ENCODE results near the gene TKT.

Gene TKT

DNA sequence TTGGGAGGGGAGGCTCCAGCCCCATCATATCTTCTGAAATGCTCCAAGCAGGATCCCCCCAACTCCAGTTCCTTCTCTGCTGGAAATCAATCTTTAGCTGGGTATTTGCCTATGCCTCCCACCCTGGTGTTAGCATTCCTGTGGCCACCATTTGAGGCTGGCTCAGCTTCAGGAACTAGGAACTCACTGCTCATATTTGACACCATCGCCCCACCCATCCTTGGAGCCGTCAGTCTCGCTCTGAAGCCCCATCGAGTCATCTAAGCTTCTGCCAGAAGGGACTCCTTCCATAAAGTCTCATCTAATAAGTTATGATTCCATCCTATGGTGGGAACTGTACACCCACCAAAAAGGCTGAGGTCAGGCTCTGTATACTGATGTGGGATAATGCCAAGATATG, 68.4 kb downstream of the TKT start:
- no CpG with 5 or more reads among the region's 4 CpGs for WGBS (ENCODE audit: extremely low coverage, insufficient coverage, insufficient read length)
- H3K4me1 ChIP-seq (ENCODE audit: control insufficient read depth in 1 of 2, insufficient read depth in 2 of 2, low read length in 2 of 2) = no peaks in the 10 kb centered on the region

DNA sequence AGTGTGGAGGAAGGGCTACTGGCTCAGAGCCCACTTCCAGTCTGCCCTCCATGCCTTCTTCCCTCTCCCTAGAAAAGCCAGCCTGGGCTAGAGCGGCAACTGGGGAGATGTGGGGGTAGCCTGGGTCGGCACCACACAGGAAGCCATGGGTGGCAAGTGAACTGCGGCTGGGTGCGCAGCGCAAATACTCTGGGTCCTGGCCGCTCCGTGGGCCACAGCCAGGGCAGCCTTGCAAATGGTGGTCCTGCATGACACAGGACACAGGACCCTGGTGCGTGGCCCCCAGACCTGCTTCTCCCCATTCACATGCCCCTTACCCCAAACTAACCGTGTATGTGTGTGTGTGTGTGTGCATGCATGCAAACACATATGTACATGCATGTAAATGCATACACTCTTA, 69.1 kb downstream of the TKT start:
- no peak overlapping the region for H3K4me2 ChIP-seq (ENCODE audit: low read length)

More for the DNA sequence above, 68.4 kb downstream of the TKT start:
- H2BK5ac ChIP-seq (ENCODE audit: low read depth, low read length, poor library complexity) = no peak overlapping the region
- no peak overlapping the region for H3K9ac ChIP-seq (ENCODE audit: low read length)
- H3K27me3 ChIP-seq (ENCODE audit: insufficient read depth, low read length) = no peaks in the 10 kb centered on the region
- H3K14ac ChIP-seq (ENCODE audit: low read length) = no peak overlapping the region
- H3K4me3 ChIP-seq (ENCODE audit: low read depth, low read length) = no peak overlapping the region
- no peak overlapping the region for H3K4me2 ChIP-seq (ENCODE audit: low read length)
- no peak overlapping the region for H4K8ac ChIP-seq (ENCODE audit: low read depth, low read length)
- no peaks in the 10 kb centered on the region for H3K79me1 ChIP-seq (ENCODE audit: low read length)
- H3K79me2 ChIP-seq (ENCODE audit: control insufficient read depth, insufficient read depth, low read length, poor library complexity) = no peaks in the 10 kb centered on the region
- no peak overlapping the region for H2AFZ ChIP-seq (ENCODE audit: insufficient read depth, low read length, poor library complexity)
- no peak overlapping the region for H4K91ac ChIP-seq (ENCODE audit: low read depth, low read length)
- peaks cover 16 to 27% of the 10 kb centered on the region in 2 experiments for H3K36me3 ChIP-seq (ENCODE audit: control insufficient read depth in 1 of 2, insufficient read depth in 2 of 2, low read length in 2 of 2)
- H3K27ac ChIP-seq (ENCODE audit: low read depth, low read length) = no peak overlapping the region
- H2BK120ac ChIP-seq (ENCODE audit: insufficient read depth, low read length, poor library complexity) = no peak overlapping the region
- H4K12ac ChIP-seq (ENCODE audit: low read depth, low read length) = no peak overlapping the region
- H3K9me3 ChIP-seq (ENCODE audit: insufficient read depth, low read depth, low read length) = peaks cover 2% of the 10 kb centered on the region
- no peak overlapping the region for H3K18ac ChIP-seq (ENCODE audit: low read length)
- no peak overlapping the region for H3K4ac ChIP-seq (ENCODE audit: low read depth, low read length)
- H2AK5ac ChIP-seq (ENCODE audit: low read length) = no peak overlapping the region
- H2BK12ac ChIP-seq (ENCODE audit: low read length) = no peak overlapping the region
- H3K23ac ChIP-seq (ENCODE audit: low read length) = no peak overlapping the region
- DNase-seq = no peak

DNA sequence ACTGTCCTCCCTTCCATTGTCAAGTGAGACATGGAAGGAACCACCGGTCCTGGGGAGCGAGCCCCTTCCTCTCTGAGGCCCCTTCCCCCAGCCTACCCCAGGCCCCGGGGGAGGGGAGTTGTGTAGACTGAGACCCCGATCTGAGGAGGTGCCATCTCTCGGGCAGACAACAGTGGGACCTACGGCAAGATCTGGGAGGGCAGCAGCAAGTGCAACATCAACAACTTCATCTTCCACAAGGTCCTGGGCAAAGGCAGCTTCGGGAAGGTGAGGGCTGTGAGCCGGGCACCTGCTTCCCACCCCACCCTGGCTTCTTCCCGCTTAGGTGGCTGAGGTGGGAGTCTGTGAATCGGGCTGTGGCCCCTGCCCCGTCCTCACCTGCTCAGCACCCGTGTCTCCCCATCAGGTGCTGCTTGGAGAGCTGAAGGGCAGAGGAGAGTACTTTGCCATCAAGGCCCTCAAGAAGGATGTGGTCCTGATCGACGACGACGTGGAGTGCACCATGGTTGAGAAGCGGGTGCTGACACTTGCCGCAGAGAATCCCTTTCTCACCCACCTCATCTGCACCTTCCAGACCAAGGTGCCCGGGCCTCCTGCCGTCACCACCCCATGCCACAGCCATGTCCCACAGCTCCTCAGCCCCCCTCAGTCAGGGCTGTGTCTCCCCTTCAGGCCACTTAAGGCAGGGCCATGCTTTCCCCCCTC, 69.9 kb downstream of the TKT start:
- Histone ChIP-seq H4K12ac (ENCODE audit: low read depth, low read length) (no peak overlapping the region), H3K23ac (ENCODE audit: low read length) (no peak overlapping the region), H3K9ac (ENCODE audit: low read length) (no peak overlapping the region), H3K9me3 (ENCODE audit: insufficient read depth, low read depth, low read length) (peaks cover 4% of the 10 kb centered on the region), H3K79me2 (ENCODE audit: control insufficient read depth, insufficient read depth, low read length, poor library complexity) (no peaks in the 10 kb centered on the region), H2BK120ac (ENCODE audit: insufficient read depth, low read length, poor library complexity) (no peak overlapping the region), H3K14ac (ENCODE audit: low read length) (no peak overlapping the region), H3K36me3 (ENCODE audit: control insufficient read depth in 1 of 2, insufficient read depth in 2 of 2, low read length in 2 of 2) (peaks cover 26 to 36% of the 10 kb centered on the region in 2 experiments), H3K18ac (ENCODE audit: low read length) (no peak overlapping the region), H2BK5ac (ENCODE audit: low read depth, low read length, poor library complexity) (no peak overlapping the region), H4K8ac (ENCODE audit: low read depth, low read length) (no peak overlapping the region), H3K79me1 (ENCODE audit: low read length) (no peaks in the 10 kb centered on the region), H4K91ac (ENCODE audit: low read depth, low read length) (no peak overlapping the region), H3K4me1 (ENCODE audit: control insufficient read depth in 1 of 2, insufficient read depth in 2 of 2, low read length in 2 of 2) (no peaks in the 10 kb centered on the region), H3K4me3 (ENCODE audit: low read depth, low read length) (no peak overlapping the region), H3K27me3 (ENCODE audit: insufficient read depth, low read length) (no peaks in the 10 kb centered on the region), H2AK5ac (ENCODE audit: low read length) (no peak overlapping the region), H3K4ac (ENCODE audit: low read depth, low read length) (no peak overlapping the region), H2BK12ac (ENCODE audit: low read length) (no peak overlapping the region), H2AFZ (ENCODE audit: insufficient read depth, low read length, poor library complexity) (no peak overlapping the region), H3K27ac (ENCODE audit: low read depth, low read length) (no peak overlapping the region), H3K4me2 (ENCODE audit: low read length) (no peak overlapping the region)
- no CpG with 5 or more reads among the region's 20 CpGs for WGBS (ENCODE audit: extremely low coverage, insufficient coverage, insufficient read length)
- DNase-seq = no peak

More for the DNA sequence above, 69.1 kb downstream of the TKT start:
- no peak overlapping the region for H2BK120ac ChIP-seq (ENCODE audit: insufficient read depth, low read length, poor library complexity)
- no peak overlapping the region for H3K9ac ChIP-seq (ENCODE audit: low read length)
- no CpG with 5 or more reads among the region's 9 CpGs for WGBS (ENCODE audit: extremely low coverage, insufficient coverage, insufficient read length)
- no peaks in the 10 kb centered on the region for H3K27me3 ChIP-seq (ENCODE audit: insufficient read depth, low read length)
- no peak overlapping the region for H2AK5ac ChIP-seq (ENCODE audit: low read length)
- H2BK12ac ChIP-seq (ENCODE audit: low read length) = no peak overlapping the region
- no peaks in the 10 kb centered on the region for H3K79me2 ChIP-seq (ENCODE audit: control insufficient read depth, insufficient read depth, low read length, poor library complexity)
- H4K8ac ChIP-seq (ENCODE audit: low read depth, low read length) = no peak overlapping the region
- peaks cover 2% of the 10 kb centered on the region for H3K9me3 ChIP-seq (ENCODE audit: insufficient read depth, low read depth, low read length)
- no peak overlapping the region for H2AFZ ChIP-seq (ENCODE audit: insufficient read depth, low read length, poor library complexity)
- peaks cover 19 to 30% of the 10 kb centered on the region in 2 experiments for H3K36me3 ChIP-seq (ENCODE audit: control insufficient read depth in 1 of 2, insufficient read depth in 2 of 2, low read length in 2 of 2)
- no peak overlapping the region for H3K27ac ChIP-seq (ENCODE audit: low read depth, low read length)
- no peak overlapping the region for H3K23ac ChIP-seq (ENCODE audit: low read length)
- H4K12ac ChIP-seq (ENCODE audit: low read depth, low read length) = no peak overlapping the region
- H3K79me1 ChIP-seq (ENCODE audit: low read length) = no peaks in the 10 kb centered on the region
- no peaks in the 10 kb centered on the region for H3K4me1 ChIP-seq (ENCODE audit: control insufficient read depth in 1 of 2, insufficient read depth in 2 of 2, low read length in 2 of 2)
- no peak overlapping the region for H3K4ac ChIP-seq (ENCODE audit: low read depth, low read length)
- no peak overlapping the region for H3K14ac ChIP-seq (ENCODE audit: low read length)
- H2BK5ac ChIP-seq (ENCODE audit: low read depth, low read length, poor library complexity) = no peak overlapping the region
- no peak for DNase-seq
- H3K4me3 ChIP-seq (ENCODE audit: low read depth, low read length) = no peak overlapping the region
- no peak overlapping the region for H4K91ac ChIP-seq (ENCODE audit: low read depth, low read length)
- H3K18ac ChIP-seq (ENCODE audit: low read length) = no peak overlapping the region

DNA sequence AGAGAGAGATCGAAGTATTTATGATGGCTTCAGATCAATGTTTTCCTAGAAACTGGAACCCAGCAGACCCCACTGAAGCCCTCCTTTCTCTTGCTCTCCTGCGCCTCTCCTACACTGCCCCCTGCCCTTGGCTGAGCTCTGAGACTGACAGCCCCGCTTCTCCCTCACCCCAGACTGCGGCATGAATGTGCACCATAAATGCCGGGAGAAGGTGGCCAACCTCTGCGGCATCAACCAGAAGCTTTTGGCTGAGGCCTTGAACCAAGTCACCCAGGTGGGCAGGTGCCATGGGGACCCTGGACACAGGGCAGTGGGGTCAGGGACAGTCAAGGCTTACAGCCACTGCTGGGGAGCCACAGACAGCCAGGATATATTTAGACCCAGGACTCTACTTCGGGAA, 71.1 kb downstream of the TKT start:
- Histone ChIP-seq H2BK12ac (ENCODE audit: low read length) (no peak overlapping the region), H3K4me1 (ENCODE audit: control insufficient read depth in 1 of 2, insufficient read depth in 2 of 2, low read length in 2 of 2) (no peaks in the 10 kb centered on the region), H4K12ac (ENCODE audit: low read depth, low read length) (no peak overlapping the region), H4K8ac (ENCODE audit: low read depth, low read length) (no peak overlapping the region), H3K4ac (ENCODE audit: low read depth, low read length) (no peak overlapping the region), H2AK5ac (ENCODE audit: low read length) (no peak overlapping the region), H3K4me3 (ENCODE audit: low read depth, low read length) (no peak overlapping the region), H2BK120ac (ENCODE audit: insufficient read depth, low read length, poor library complexity) (no peak overlapping the region), H4K91ac (ENCODE audit: low read depth, low read length) (no peak overlapping the region), H2AFZ (ENCODE audit: insufficient read depth, low read length, poor library complexity) (no peak overlapping the region), H3K36me3 (ENCODE audit: control insufficient read depth in 1 of 2, insufficient read depth in 2 of 2, low read length in 2 of 2) (peaks cover 26 to 29% of the 10 kb centered on the region in 2 experiments), H3K18ac (ENCODE audit: low read length) (no peak overlapping the region), H3K14ac (ENCODE audit: low read length) (no peak overlapping the region), H3K23ac (ENCODE audit: low read length) (no peak overlapping the region), H3K9ac (ENCODE audit: low read length) (no peak overlapping the region), H3K79me1 (ENCODE audit: low read length) (no peaks in the 10 kb centered on the region), H3K27me3 (ENCODE audit: insufficient read depth, low read length) (no peaks in the 10 kb centered on the region), H3K9me3 (ENCODE audit: insufficient read depth, low read depth, low read length) (peaks cover 4% of the 10 kb centered on the region), H3K27ac (ENCODE audit: low read depth, low read length) (no peak overlapping the region), H2BK5ac (ENCODE audit: low read depth, low read length, poor library complexity) (no peak overlapping the region), H3K4me2 (ENCODE audit: low read length) (no peak overlapping the region), H3K79me2 (ENCODE audit: control insufficient read depth, insufficient read depth, low read length, poor library complexity) (no peaks in the 10 kb centered on the region)
- DNase-seq = no peak
- no CpG with 5 or more reads among the region's 7 CpGs for WGBS (ENCODE audit: extremely low coverage, insufficient coverage, insufficient read length)

Data from trophoblast cell (in vitro differentiated cells and primary cell).